Muscle of leg (tissue), 11 donors: ENCODE data around the gene CCDC27. TPM values are rescaled to one million over a fixed set of nuclear protein-coding genes. Genes with fewer than 3 reads are reported as not detected.
"Not testable (repeated sequence)": the region's sequence is repeated elsewhere in the genome, so short reads cannot be mapped to it uniquely, and the experiment has no call there.

ENCODE experiments used
- DNase-seq: peaks from one replicate; pipeline ENCODE4 v3.0.0; 2013
- H3K27ac ChIP-seq: one replicate; pipeline ENCODE4 v1.5.1; 2013; ENCODE audit warnings: mild to moderate bottlenecking, low read length, control low read depth
- H3K27me3 ChIP-seq: one replicate; pipeline ENCODE4 v1.6.1; 2013; ENCODE audit warnings: low read length; ENCODE audit not compliant: control insufficient read depth, insufficient read depth
- H3K36me3 ChIP-seq: one replicate; pipeline ENCODE4 v1.6.1; 2013; ENCODE audit warnings: low read length; ENCODE audit not compliant: control insufficient read depth, insufficient read depth
- H3K4me1 ChIP-seq: one replicate; pipeline ENCODE4 v1.6.1; 2013; ENCODE audit warnings: low read length; ENCODE audit not compliant: control insufficient read depth, insufficient read depth
- H3K4me3 ChIP-seq: one replicate; pipeline ENCODE4 v1.5.1; 2013; ENCODE audit warnings: low read length, control low read depth
- H3K9me3 ChIP-seq: replicated peaks from 2 replicates; pipeline ENCODE4 v1.6.1; 2013; ENCODE audit warnings: low read depth, low read length; ENCODE audit not compliant: control insufficient read depth
- WGBS: methylation state at CpG from one replicate; pipeline ENCODE4 v1.1.5; 2013; ENCODE audit warnings: missing lambda C conversion rate; ENCODE audit not compliant: insufficient coverage; 5-methylcytosine and 5-hydroxymethylcytosine counted together
- polyA plus RNA-seq, 8 donors: library from polyadenylated mRNA; unstranded; fragments of 120-200 nt; gene quantifications; one replicate each; pipeline versions ENCODE4 v1.2.1 to v1.2.3, GENCODE V29; 2013; ENCODE audit warnings: inconsistent platforms in 1 of 8, low replicate concordance in 1 of 8; ENCODE audit not compliant: insufficient read length in 8 of 8, insufficient read depth in 1 of 8
- total RNA-seq: library from RNA; stranded (reverse); fragments of 120-200 nt; gene quantifications from one replicate; pipeline ENCODE4 v1.2.4, GENCODE V29; 2013

CCDC27 gene
- total and polyA plus RNA-seq, 9 donors, result 0.07 to 0.18 (median 0.10) TPM; not detected in 1

DNA sequence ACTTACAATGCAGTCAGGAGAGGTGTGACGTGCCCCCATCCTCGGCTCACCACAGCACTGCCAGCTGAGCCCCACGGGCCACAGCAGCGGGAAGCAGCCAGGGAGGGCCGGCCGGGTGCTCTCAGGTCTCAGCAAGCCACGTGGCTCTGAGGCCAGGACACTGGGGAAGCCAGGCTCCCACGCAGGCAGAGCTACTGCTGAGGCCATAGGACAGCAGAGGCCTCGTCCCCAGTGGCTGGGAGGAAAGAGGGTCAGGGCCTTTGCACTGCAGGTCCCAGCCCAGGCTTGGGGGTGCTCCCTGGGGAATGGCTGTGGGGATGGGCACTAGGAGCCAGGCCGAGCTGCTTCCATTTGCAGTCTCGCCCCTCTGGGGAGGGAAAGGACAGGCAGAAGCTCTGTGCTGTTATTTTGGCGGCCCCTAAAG is 38.3 kb downstream of the CCDC27 start:
- H3K4me3 ChIP-seq, result no peak overlapping the region
- no peaks in the 10 kb centered on the region for H3K27me3 ChIP-seq
- DNase-seq, result no peak
- no peaks in the 10 kb centered on the region for H3K9me3 ChIP-seq
- peaks cover 53% of the 10 kb centered on the region for H3K36me3 ChIP-seq
- peaks cover 11% of the 10 kb centered on the region for H3K4me1 ChIP-seq
- H3K27ac ChIP-seq, result no peak overlapping the region
- 70% methylated on average over 10 of the region's 12 CpGs for WGBS

DNA sequence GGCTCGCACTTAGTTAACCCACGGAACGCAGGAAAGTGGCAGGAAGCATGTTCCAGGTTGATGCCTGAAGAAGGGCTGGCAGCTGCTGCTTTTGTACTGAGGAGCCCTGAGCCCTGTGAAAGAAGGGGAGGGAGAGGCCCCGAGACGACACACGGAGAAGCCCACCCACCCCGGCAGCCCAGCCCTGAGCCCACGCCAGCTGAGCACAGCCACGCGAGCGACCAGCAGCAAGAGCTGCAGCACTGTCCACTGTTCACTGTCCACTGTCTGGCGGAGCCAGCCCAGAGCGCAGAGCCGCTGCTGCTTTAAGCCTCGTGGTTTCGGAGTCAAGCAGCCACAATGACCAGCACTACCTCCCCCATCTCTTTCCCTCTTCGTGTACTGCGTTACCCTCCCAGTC is 38.7 kb downstream of the CCDC27 start:
- Histone ChIP-seq H3K9me3 (no peaks in the 10 kb centered on the region), H3K36me3 (peaks cover 49% of the 10 kb centered on the region), H3K4me1 (peaks cover 13% of the 10 kb centered on the region), H3K27ac (no peak overlapping the region), H3K27me3 (no peaks in the 10 kb centered on the region), H3K4me3 (no peak overlapping the region)
- no peak for DNase-seq
- WGBS, result 77% methylated on average over 18 of the region's 18 CpGs

DNA sequence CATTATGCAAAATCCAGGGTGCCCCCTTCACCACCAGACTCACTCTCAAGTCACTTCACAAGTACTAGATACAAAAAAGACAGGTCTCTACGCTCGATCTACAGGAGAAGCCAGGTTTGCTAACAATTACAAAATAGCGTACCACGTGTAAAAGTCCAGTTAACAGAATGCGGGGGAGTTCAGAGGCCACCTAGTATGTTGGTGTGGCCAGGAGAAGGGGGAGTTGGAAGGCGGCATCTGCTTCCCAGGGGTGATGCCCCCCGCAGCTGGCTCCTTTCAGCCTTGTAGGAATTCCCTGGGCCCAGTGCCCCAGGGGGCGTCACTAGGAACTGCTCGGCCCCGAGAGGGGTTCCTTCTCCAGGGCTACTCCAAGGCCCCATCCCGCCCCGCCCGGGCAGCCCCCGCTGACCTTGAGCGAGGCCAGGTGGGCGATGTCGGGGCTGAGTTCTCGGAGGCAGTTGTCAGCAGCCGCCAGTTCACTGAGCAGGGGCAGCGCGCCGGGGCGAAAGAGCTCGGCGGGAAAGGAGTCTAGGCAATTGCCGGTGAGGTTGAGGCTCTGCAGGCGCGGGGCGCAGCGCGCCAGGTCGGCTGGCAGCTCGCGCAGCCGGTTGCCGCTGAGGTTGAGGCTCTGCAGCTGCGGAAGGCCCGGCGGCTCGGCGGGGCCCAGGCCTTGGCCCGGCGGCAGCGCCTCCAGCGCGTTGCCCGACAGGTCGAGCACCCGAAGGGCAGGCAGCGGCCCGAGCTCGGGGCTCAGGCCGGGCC is 43.4 kb downstream of the CCDC27 start:
- peak overlapping the region; percentile 73 for H3K4me3 ChIP-seq
- H3K36me3 ChIP-seq, result peaks cover 15% of the 10 kb centered on the region
- peaks cover 26% of the 10 kb centered on the region for H3K4me1 ChIP-seq
- no peak overlapping the region for H3K27ac ChIP-seq
- WGBS, result 4% methylated on average over 51 of the region's 53 CpGs
- no peak for DNase-seq
- no peaks in the 10 kb centered on the region for H3K27me3 ChIP-seq
- no peaks in the 10 kb centered on the region for H3K9me3 ChIP-seq

DNA sequence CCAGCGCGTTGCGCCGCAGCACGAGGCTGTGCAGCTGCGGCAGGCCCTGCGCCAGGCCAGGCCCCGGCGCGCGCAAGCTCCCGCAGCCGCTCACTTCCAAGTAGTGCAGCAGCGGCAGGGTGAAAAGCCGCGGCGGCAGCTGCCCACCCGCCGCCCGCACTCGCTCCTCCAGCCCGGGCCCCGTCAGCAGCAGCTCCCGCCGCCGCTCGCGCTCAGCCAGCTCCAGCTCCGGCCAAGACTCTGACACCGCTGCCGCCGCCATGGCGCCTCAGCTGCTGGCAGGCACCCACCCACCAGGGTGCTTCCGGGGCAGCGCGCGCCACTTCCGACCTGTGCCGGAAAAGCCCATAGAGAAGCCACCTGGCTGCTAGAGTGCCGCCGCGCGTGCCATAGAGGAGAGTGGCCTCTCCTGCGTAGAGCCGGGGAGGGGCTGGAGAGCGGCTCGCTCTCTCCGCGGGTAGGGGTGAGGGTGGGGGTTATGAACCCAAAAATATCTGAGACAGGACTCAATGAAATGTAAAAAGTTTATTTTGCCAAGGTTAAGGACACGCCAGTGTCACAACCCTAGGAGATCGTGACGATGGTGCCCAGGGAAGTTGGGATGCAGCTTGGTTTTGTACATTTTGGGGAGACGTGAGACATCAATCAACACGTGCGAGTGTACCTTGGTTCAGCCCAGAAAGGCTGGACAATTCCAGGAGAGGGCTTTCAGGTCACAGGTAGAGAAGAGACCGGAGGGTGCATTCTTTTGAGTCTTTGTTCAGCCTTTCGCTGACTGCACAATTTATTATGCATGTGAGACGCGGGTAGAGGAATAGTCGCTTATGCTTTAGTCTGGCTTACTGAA is 44.2 kb downstream of the CCDC27 start, which contains the start of gene LRRC47:
TSS of gene LRRC47 (minus strand) at position 284 of the 847 bp plus-strand sequence. CDS start at position 262, 22 bp downstream.
- WGBS, result 1% methylated on average over 54 of the region's 60 CpGs
- Histone ChIP-seq H3K4me1 (peaks cover 26% of the 10 kb centered on the region), H3K9me3 (no peaks in the 10 kb centered on the region), H3K27ac (no peak within 1 kb of the TSS), H3K27me3 (no peaks in the 10 kb centered on the region), H3K36me3 (peaks cover 15% of the 10 kb centered on the region), H3K4me3 (peak within 1 kb of the TSS; percentile 73)
- peak; percentile 97 for DNase-seq

DNA sequence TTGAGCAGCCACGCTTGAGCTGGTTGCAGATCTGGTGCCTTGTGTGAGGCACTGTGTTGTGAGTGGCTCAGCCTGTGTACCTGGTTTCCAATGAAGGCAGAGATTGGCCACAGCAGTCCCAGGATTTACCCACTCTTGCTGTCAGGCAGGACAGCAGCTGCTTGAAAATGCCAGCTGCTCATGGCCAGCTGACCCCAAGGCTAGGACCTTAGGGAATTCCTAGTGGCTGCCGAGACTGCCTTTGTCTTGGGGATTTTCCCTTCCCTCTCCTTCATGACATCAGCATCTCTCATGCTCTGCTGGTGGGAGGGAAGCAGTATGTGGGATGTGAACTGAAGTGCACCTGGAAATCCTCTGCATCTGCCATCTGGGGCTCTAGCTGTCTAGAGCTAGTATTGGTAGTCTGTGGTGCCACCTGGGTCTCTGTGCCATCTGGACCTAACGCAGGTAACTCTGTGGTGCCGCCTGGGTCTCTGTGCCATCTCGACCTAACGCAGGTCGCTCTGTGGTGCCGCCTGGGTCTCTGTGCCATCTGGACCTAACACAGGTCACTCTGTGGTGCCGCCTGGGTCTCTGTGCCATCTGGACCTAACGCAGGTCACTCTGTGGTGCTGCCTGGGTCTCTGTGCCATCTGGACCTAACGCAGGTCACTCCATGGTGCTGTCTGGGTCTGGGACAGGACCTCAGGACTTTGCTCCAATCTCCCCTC is 47.9 kb downstream of the CCDC27 start:
- no peaks in the 10 kb centered on the region for H3K9me3 ChIP-seq
- DNase-seq, result no peak
- no peak overlapping the region for H3K27ac ChIP-seq
- peaks cover 19% of the 10 kb centered on the region for H3K4me1 ChIP-seq
- no peaks in the 10 kb centered on the region for H3K36me3 ChIP-seq
- WGBS, result 90% methylated on average over 9 of the region's 11 CpGs
- H3K4me3 ChIP-seq, result no peak overlapping the region
- H3K27me3 ChIP-seq, result peaks cover under 1% of the 10 kb centered on the region

DNA sequence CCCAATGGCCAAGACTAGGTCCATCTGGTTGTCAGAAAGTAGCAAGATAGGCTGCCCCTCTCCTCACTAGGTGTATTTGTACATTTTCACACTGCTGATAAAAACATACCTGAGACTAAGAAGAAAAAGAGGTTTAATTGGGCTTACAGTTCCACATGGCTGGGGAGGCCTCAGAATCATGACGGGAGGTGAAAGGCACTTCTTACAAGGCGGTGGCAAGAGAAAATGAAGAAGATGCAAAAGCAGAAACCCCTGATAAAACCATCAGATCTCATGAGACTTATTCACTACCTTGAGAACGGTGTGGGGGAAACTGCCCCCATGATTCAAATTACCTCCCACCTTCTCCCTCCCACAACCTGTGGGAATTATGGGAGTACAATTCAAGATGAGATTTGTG is 48.5 kb downstream of the CCDC27 start:
- not testable (repeated sequence) for DNase-seq, H3K27me3 ChIP-seq, H3K27ac ChIP-seq, H3K9me3 ChIP-seq, H3K4me3 ChIP-seq, H3K36me3 ChIP-seq
- peaks cover 13% of the 10 kb centered on the region for H3K4me1 ChIP-seq
- no CpG with 5 or more reads among the region's 3 CpGs for WGBS

DNA sequence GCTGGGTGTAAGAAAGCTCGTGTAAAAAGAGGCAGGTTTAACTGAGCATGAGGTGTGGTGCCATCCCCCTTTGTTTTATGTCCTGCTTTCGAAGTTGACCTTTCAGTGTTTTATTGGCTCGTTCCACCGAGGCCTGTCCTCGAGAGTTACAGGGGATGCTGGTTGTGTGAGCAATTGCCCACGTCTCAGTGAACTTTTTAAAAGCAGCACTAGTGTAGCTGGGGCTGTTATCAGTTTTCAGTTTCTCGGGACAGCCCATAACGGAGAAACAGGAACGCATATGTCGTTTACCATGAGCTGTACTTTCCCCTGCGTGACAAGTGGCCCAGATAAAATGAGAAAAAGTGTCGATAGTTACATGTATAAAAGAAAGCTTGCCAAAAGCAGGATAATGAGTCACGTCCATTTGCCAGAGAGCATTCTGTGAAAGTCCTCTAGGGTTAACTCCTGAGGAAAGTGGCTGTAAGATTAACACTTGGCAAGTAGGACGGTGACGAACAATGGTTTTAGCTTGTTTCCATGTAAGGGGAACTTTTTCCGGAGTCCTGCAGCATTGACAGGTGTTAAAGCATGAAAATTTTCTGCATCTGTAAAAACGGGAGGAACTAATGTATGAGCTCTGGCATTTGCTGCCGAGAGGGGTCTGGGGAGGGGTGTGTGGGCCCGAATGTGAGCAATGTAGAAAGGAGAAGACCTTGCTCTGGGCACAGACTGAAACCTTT is 51.8 kb downstream of the CCDC27 start:
- H3K9me3 ChIP-seq, result no peaks in the 10 kb centered on the region
- no peak overlapping the region for H3K27ac ChIP-seq
- H3K4me1 ChIP-seq, result peaks cover 8% of the 10 kb centered on the region
- WGBS, result 38% methylated on average over 19 of the region's 19 CpGs
- H3K36me3 ChIP-seq, result no peaks in the 10 kb centered on the region
- DNase-seq, result no peak
- H3K4me3 ChIP-seq, result no peak overlapping the region
- peaks cover 4% of the 10 kb centered on the region for H3K27me3 ChIP-seq

DNA sequence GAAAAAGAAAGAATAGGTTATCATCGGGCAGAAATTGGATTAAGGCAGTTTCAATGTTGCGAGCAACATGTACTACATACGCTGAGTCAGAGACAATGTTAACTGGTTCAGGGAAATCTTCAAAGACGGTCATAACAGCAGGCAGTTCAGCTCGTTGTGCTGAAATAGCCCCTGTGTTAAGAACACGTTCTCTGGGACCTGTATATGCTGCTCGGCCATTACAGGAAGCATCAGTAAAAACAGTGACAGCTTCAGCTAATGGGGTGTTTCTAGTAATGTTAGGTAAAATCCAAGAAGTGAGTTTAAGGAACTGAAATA is 52.3 kb downstream of the CCDC27 start:
- not testable (repeated sequence) for H3K9me3 ChIP-seq, H3K4me1 ChIP-seq, H3K4me3 ChIP-seq, H3K27ac ChIP-seq, H3K36me3 ChIP-seq, H3K27me3 ChIP-seq, DNase-seq
- 44% methylated on average over 5 of the region's 7 CpGs for WGBS

DNA sequence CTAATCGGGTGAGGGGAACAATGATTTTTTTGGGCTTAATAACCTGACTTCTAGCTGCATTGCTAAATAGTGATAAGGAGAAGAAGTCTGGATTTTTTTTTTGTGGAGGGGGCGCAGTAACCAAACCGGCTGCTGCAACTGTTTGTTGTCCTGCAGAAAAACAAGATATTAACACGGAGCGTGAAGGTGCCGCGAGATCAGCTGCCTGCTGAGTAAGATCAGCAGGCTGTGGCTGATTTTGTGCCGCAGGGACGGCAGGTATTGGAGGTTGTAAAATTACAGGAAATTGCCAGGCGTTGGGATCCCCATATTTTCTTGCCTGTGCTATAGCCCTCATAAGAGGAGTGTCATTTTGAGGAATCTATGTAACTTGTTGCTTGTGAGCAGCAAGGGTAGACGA is 52.8 kb downstream of the CCDC27 start:
- peaks cover 4% of the 10 kb centered on the region for H3K27me3 ChIP-seq
- no peak for DNase-seq
- no peak overlapping the region for H3K4me3 ChIP-seq
- WGBS, result 55% methylated on average over 7 of the region's 11 CpGs
- H3K27ac ChIP-seq, result no peak overlapping the region
- H3K4me1 ChIP-seq, result peaks cover 3% of the 10 kb centered on the region
- H3K9me3 ChIP-seq, result no peaks in the 10 kb centered on the region
- no peaks in the 10 kb centered on the region for H3K36me3 ChIP-seq
